HG02870 (cell line): Measurements from ENCODE around the gene HLF.

Experiments used
- ATAC-seq: cut with Tn5 transposase; IDR thresholded peaks from one replicate; pipeline ENCODE4 v1.9.1; 2021; ENCODE audit warnings: mild to moderate bottlenecking, moderate library complexity; ENCODE audit not compliant: unreplicated experiment

Gene HLF

GRCh38 chr17:55254375-55254774, 10.4 kb upstream of the HLF start:
- ATAC-seq, result no peak

GRCh38 chr17:55258578-55259135, 6.1 kb upstream of the HLF start:
- no peak for ATAC-seq

- no peak for ATAC-seq
Observed at GRCh38 chr17:55259684-55260111, 5.1 kb upstream of the HLF start.

- no peak for ATAC-seq
Observed at GRCh38 chr17:55261311-55261710, 3.4 kb upstream of the HLF start.

- ATAC-seq, result no peak
Observed at GRCh38 chr17:55263569-55264277, 1.0 kb upstream of the HLF start.

- no peak for ATAC-seq
Observed at GRCh38 chr17:55264278-55264644, 499 bp upstream of the HLF start.

- no peak for ATAC-seq
Observed at GRCh38 chr17:55265311-55266021, 706 bp downstream of the HLF start.

- ATAC-seq, result no peak
Observed at GRCh38 chr17:55266051-55266957, 1.5 kb downstream of the HLF start.

GRCh38 chr17:55266958-55267688, 2.4 kb downstream of the HLF start:
- ATAC-seq, result no peak

- ATAC-seq, result no peak
Observed at GRCh38 chr17:55267777-55268648, 3.3 kb downstream of the HLF start.

GRCh38 chr17:55268649-55269480, 4.1 kb downstream of the HLF start:
- ATAC-seq, result no peak

- no peak for ATAC-seq
Observed at GRCh38 chr17:55269894-55270293, 5.1 kb downstream of the HLF start.

- no peak for ATAC-seq
Observed at GRCh38 chr17:55271223-55271571, 6.4 kb downstream of the HLF start.

GRCh38 chr17:55271958-55272710, 7.4 kb downstream of the HLF start:
- no peak for ATAC-seq

GRCh38 chr17:55272711-55273578, 8.2 kb downstream of the HLF start:
- ATAC-seq, result no peak

GRCh38 chr17:55273579-55274354, 9.0 kb downstream of the HLF start:
- no peak for ATAC-seq
